A204.1 (cell line): Measurements from ENCODE around the gene E4F1.

ENCODE experiments used
- FAIRE-seq: peaks from 2 replicates; lab custom pipeline; 2012; peaks lifted over from hg19 to GRCh38; lab: Jason Lieb, UNC

Gene E4F1

DNA sequence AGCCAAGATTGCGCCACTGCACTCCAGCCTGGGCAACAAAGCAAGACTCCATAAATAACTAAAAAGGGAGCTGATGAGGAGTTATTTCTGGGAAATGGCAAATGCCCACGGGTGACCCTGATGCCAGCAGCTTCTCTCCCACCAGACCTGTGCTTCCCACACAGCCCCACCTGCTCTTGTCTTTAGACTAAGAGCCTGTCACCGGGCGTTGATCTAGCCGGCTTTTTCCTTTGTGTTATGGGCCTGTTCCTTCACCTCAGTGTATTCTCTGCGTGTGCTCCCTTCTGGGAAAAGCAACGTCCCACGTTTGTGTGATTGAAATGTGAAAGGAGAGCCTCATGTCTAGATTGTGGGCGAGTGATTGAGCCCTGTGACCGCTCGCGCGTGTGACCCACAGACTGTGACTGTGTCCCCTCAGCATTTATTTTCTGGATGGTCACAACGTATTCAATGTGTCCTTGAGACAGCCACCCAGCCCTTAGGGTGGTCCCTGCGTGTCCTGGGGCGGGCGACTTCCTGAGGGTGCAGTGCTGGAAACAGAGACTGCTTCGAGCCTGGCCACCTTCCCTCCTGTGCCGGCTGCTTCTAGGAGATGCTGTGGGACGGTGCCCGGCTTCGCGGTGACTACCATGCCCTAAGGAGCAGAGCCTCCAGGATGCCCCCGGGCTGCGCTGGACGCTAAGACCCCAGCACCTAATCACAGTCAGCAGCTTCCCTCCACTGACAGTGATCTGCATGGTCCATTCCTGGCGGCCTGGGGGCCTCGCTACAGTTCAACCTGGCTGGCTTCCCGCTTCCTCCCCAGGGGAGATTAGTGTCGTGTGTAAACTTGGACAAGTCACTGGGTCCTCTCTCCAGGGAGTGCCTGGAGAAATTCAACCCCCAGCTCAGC is 52.3 kb downstream of the E4F1 start:
- FAIRE-seq = no peak

DNA sequence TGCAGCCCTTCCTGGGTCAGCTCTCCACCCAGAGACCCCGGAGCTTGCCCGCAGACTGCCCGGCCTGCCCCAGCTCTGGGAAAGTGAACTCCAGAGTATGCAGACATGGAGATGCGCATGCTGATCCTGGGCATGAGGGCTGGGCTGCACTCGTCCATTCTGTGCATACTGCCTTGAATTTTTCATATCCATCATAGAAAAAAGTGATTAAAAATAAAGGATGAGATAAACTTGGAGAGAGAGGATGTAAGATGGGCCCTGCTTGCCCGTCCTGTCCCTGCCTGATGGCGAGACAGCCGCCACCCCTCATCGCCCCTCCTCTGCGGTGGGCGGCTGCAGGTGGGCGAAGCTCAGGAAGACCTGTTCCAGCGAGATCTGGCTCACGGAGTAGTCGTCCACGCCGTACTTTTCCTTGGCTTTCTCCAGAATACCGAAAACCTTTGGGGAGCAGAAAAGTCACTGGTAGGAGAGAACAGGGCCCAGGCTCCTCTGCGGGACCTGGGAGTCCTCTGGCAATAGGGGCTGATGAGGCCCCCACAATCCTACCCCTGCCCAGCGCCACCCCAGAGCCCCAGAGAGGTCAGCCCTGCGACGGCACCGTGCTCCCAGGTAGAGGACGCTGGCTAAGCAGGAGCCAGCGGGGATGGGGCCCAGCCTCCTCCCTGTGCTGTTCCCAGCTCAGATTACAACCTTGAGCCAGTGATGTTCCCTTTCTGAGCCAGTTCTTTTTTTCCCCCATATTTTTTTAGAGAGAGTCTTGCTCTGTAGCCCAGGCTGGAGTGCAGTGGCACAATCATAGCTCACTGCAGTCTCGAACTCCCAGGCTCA is 53.2 kb downstream of the E4F1 start:
- no peak for FAIRE-seq

DNA sequence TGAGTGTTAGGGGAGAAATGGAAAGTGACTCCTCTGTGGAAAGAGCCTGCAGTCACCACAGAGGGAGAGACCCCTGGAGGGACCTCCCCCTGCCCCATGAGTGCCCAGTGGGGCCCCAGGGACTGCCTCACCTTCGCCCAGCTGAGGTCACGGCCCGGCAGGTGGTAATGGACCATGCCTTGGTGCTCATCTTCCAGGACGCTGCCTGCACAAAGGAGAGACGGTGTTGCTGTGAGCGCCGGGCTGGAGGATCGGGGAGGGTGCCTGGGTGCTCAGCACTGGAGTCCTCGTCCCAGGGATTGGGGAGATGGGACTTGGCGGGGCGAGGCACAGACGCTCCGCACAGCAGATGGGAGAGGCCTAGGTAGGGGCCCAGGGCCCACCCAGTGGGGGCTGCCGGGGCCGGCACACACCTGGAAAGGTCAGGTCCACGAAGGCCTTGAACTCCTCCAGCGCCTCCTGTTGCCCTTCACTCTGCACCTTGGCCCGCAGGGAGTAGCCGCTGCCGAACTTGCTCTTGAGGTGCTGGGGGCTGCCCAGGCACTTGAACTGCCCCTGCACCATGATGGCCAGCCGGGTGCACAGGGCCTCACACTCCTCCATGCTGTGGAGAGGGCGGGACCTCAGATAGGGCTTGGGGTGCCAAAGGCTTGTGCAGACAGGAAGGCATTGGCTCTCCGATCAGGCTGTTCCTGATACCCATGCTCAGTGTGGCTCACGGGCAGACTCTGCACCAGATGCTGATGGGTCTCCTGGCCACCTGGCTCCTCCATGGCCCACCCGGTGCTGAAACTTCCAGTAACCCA is 54.3 kb downstream of the E4F1 start:
- no peak for FAIRE-seq

DNA sequence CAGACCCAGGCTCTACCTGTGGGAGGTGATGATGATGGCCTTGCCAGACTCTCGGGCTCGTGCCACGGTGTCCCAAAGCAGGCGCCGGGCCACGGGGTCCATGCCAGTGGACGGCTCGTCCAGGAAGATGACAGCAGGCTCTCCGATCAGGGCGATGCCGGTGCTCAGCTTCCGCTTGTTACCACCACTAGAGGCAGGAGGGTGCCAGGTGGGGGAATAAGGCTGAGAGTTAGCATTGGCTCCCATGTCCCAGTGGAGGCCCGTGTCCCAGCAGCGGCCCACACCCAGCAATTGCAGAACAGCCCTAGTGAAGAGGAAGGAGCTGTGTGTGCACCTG is 54.8 kb downstream of the E4F1 start:
- FAIRE-seq = no peak

DNA sequence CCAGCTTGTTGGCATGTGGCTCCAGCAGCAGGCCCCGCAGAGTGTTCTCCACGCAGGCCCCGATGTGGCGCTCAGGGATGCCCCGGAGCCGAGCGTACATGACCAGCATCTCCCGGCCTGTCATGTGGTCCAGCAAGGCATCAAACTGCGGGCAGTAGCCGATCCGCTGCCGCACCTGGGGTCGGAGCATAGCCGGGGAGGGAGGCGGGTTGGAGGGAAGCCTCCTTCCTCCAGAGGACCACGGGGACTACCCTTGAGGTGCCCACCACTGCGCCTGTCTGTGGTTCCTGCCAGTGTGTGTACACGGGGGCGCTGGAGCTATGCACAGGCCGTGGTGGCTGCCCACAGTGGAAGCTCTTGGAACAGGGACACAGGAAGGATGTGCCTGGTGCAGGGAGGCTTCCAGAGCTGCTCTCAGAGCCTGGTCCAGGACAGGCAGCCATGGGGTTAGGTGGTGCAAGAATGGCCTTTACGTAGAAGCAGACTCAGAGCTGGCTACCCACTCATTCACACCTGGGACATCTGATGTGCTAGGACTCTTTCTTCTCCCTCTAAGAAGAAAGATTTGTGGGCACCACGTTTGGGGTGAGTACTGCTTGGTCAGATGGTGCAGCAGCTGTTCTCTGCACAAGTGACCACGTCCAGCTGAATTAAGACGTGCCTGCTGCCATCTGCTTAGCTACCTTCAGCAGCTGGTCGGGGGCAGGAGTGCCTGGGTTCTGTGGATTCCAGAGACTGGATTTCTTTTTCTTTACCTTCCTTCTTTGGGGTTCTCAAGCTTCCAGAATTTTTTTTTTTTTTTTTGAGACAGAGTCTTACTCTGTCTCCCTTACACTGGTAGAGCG is 55.8 kb downstream of the E4F1 start:
- no peak for FAIRE-seq

DNA sequence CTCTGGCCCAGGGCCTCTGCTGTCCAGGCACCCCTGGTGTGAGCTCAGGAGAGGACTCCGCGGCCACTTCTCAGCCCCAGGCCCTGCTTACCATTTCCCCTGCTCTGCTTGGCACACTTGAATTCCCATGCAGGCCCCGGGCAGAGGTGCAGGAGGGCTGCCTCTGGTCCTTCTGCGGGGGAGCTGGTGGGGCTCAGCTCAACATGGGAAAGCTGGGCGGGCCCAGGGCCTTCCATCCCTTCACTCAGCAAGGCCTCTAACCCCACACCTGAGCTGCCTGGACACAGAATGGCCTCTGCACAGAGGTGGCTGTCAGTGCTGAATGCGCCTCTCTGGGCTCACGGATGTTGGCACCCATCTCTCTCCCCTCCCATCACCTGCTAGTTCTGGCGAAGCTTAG is 57.1 kb downstream of the E4F1 start:
- no peak for FAIRE-seq

DNA sequence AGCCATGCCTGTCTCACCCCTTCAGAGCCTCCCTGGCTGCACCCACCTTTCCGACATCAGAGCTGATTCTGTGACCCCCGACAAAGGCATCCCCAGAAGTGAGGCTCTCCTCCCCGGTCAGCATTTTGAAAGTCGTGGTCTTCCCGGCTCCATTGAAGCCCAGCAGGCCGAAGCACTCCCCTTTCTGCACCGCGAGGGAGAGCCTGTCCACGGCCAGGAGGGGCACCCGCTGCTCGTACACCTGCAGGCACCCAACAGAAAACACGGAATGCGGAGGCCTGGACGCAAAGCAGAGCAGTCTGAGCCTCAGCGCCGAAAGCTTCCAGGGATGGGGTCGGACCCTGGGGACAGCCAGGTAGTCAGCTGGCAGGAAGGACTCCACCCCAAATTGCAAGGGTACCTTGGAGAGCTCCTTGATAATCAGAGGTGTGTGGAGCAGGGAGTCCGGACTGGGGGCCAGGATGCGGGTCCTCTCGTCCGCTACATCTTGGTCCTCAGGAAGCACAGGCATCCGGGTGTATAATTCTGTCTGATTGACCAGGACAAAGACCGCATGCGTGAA is 57.7 kb downstream of the E4F1 start:
- FAIRE-seq = no peak

DNA sequence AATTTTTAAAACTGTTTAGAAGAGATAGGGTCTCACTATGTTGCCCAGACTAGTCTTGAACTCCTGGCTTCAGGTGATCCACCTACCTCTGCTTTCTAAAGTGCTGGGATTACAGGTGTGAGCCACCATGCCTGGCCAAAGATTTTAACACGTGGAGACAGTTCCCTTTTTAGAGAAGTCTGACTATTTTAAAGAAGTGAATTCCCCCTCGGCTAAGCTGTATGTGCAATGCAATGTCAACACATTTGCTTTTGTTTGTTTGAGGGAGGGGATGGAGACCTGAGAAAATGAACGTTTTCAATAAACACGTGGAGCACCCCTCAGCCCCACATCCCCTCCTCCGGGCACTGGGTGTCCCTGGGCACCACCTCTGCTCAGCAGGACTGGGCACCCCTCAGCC is 58.9 kb downstream of the E4F1 start:
- FAIRE-seq = no peak

DNA sequence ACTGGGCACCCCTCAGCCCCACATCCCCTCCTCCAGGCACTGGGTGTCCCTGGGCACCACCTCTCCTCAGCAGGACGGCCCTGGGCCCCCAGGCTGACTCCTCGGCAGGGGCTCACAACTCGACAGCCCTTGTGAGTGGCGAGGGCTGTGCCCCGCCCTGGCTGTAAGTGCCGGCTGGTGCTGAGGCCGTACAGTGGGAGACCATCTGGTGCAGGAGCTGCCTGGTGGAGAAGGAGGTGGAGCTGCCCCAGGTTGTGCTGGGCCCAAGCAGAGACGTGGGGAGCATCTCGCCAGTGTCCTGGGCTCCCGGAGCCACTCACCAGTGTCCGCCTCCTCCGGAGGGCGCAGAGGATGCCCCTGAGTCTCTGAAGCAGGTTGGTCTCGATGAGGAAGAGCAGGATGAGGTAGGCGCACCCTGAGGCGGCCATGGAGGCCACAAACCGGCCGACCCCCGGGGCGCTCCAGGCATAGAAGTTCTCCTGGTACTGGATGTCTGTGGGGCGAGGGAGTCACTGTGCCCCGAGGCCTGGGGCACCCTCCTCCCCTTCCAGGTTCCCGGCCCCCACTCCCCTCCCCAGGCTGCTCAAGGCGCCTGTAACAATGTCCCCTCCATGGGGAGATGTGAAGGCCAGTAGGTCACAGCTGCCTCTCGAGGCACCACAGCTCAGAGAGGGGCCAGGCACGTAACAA is 59.6 kb downstream of the E4F1 start:
- no peak for FAIRE-seq

DNA sequence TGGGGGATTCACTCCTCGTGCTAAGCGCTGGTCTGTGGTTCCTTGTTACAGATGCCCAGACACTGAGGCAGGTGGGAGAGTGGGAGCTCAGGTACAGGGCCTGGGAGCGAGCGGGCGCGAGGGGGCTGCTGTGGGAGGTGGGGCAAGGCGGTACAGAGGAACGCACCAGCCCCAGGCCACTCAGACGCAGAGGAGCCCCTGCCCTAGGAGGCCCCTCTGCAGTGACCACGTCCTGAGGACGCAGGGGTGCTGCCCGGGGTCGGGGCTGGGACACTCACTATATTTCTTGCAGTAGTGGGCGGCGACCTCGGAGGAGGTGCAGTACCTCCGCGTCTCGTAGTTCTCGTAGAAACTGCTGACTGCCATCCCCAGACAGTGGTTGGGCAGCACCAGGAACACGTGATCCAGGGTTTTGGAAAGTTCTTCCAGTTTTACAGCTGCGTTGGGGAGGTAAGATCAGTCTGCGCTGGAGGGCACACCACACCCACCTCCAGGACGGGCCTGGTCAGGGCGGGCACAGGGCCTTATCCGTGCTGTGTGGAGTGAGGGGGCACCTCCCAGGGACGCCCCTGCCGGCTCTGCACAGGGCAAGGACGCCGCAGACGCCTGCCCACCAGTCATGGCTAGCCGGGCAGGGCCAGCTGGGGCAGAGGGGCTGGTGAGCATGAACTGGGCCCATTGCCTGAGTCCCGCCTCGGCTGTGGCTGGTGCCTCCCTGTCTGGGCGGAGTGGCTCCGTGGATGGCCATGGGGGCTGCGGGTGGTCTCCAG is 60.8 kb downstream of the E4F1 start:
- no peak for FAIRE-seq

DNA sequence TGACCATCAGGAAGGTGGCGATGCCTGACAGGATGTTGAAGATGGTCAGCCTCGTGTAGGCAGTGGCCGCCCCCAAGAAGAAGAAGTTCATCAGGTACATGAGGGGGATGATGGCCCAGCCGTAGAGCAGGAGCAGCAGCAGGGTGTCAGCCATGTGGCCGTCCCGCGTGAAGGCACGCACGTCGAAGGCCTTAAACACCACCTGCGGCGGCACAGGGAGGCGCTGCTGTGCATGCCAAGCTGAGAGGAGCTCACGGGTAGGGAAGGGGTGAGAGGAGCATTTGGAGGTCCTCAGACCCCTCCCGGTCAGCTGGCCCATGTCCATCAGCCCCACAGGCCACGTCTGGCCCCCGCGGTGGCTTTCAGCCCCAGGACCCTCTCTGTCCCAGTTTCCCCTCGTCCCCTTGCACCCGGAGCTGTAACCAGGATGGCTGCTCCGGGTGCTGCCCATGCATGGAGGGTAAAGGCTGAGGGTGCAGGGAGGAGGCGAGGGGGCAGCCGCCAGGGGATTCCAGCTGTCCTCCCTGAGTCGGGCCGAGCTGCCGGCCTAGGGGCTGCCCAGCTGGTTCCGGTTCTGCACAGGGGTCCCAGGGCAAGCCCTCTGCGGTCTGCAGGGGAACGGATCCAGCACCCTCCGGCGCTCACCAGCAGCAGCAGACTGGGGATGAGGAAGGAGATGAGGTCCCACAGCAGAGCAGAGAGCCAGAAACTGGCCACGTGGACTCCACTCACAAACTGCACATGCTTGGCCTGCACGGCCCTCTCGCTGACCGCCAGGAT is 61.6 kb downstream of the E4F1 start:
- no peak for FAIRE-seq
